HCT116 (cell line): Measurements from ENCODE around the gene TSPEAR. TPM values are rescaled to one million over a fixed set of nuclear protein-coding genes. Genes with fewer than 3 reads are reported as not detected.

Experiments
- ATAC-seq: fragments of 200-7000 bp; cut with Tn5 transposase; 2 replicates; pipeline ENCODE4 v1.9.1; 2020; ENCODE audit warnings: mild to moderate bottlenecking, moderate library complexity
- BruUV-seq: library from RNA; stranded (reverse); fragments of 400-500 nt; replicated peaks from 2 replicates; lab custom pipeline; 2021; lab: Mats Ljungman, UMichigan
- CTCF ChIA-PET: fragments of 300-600 bp; sonication (Branson Sonifier 250); formaldehyde crosslinking; loops from one replicate; lab custom pipeline; 2021; ENCODE audit warnings: antibody characterized with exemption; lab: Charles Lee
- POLR2A ChIA-PET: fragments of 300-600, 350-600 bp; sonication (Branson Sonifier 250); formaldehyde crosslinking; loops from one replicate; lab custom pipeline; 2021; ENCODE audit warnings: antibody characterized with exemption; lab: Charles Lee
- RAD21 ChIA-PET, 2 experiments: fragments of 300-600 bp; sonication (Branson Sonifier 250); formaldehyde crosslinking; loops; one replicate each; lab custom pipeline; 2023; ENCODE audit warnings: low total read pairs in 2 of 2; ENCODE audit not compliant: uncharacterized antibody in 2 of 2, unreplicated experiment in 2 of 2, low non-redundant PET in 1 of 2; lab: Charles Lee
- DNase-seq: peaks from one replicate; pipeline ENCODE4 v3.0.0-alpha.2; 2010; ENCODE audit warnings: low read depth, low spot score
- H2AFZ ChIP-seq: fragments of 200-600 bp; shearing (Covaris generic), sonication (generic); 2 replicates; pipeline ENCODE4 v1.6.1; 2017; ENCODE audit warnings: low read depth, mixed run types, mixed read lengths, antibody characterized with exemption, low read length; ENCODE audit not compliant: poor library complexity, severe bottlenecking
- H3K27ac ChIP-seq: 2 replicates; pipeline ENCODE4 v1.5.1; 2012; ENCODE audit warnings: low read depth, low read length
- H3K27me3 ChIP-seq: fragments of 200-600 bp; sonication (generic); 2 replicates; pipeline ENCODE4 v1.6.1; 2016; ENCODE audit warnings: mixed run types, low read length, mixed read lengths; ENCODE audit not compliant: insufficient read depth
- H3K36me3 ChIP-seq, 2 experiments: fragments of 200-500 bp in 1 of 2; fragments of 200-600 bp in 1 of 2; sonication (Bioruptor generic) in 1 of 2; sonication (generic) in 1 of 2; 2 replicates each; pipeline versions ENCODE4 v1.5.1 to v1.6.1; 2014 to 2016; ENCODE audit warnings: low read length in 2 of 2, inconsistent platforms in 1 of 2, mixed read lengths in 1 of 2, mixed run types in 1 of 2; ENCODE audit not compliant: insufficient read depth in 2 of 2, control insufficient read depth in 1 of 2
- H3K4me1 ChIP-seq, 2 experiments: fragments of 200-600 bp in 1 of 2; sonication (generic) in 1 of 2; 2 replicates each; pipeline versions ENCODE4 v1.5.1 to v1.6.1; 2012 to 2017; ENCODE audit warnings: low read length in 2 of 2, inconsistent platforms in 1 of 2, mild to moderate bottlenecking in 1 of 2, mixed read lengths in 1 of 2, mixed run types in 1 of 2, moderate library complexity in 1 of 2; ENCODE audit not compliant: insufficient read depth in 2 of 2, control insufficient read depth in 1 of 2
- H3K4me2 ChIP-seq: fragments of 200-600 bp; sonication (generic); 2 replicates; pipeline ENCODE4 v1.6.1; 2017; ENCODE audit warnings: mixed run types, low read length, mixed read lengths
- H3K4me3 ChIP-seq, 2 experiments: fragments of 200-600 bp in 1 of 2; sonication (generic) in 1 of 2; replicated peaks in 1 of 2; 2 replicates each; pipeline ENCODE4 v1.5.1; 2011 to 2016; ENCODE audit warnings: low read length in 2 of 2, control low read depth in 1 of 2, low read depth in 1 of 2, mild to moderate bottlenecking in 1 of 2, mixed read lengths in 1 of 2, mixed run types in 1 of 2
- H3K79me2 ChIP-seq: fragments of 200-600 bp; sonication (generic); 2 replicates; pipeline ENCODE4 v1.6.1; 2017; ENCODE audit warnings: mild to moderate bottlenecking, mixed run types, low read length, moderate library complexity, mixed read lengths; ENCODE audit not compliant: insufficient read depth
- H3K9ac ChIP-seq: fragments of 200-600 bp; sonication (generic); 2 replicates; pipeline ENCODE4 v1.6.1; 2016; ENCODE audit warnings: low read length, mixed read lengths
- H3K9me2 ChIP-seq: fragments of 200-600 bp; sonication (generic), shearing (Covaris generic); 2 replicates; pipeline ENCODE4 v1.6.1; 2017; ENCODE audit warnings: mixed run types, mild to moderate bottlenecking, moderate library complexity; ENCODE audit not compliant: insufficient read depth
- H3K9me3 ChIP-seq, 2 experiments: fragments of 200-500 bp in 1 of 2; fragments of 200-600 bp in 1 of 2; sonication (Bioruptor generic) in 1 of 2; sonication (generic) in 1 of 2; 2 replicates each; pipeline ENCODE4 v1.6.1; 2014 to 2017; ENCODE audit warnings: low read length in 2 of 2, mixed read lengths in 2 of 2, inconsistent platforms in 1 of 2, low read depth in 1 of 2, mild to moderate bottlenecking in 1 of 2, mixed run types in 1 of 2, moderate library complexity in 1 of 2; ENCODE audit not compliant: control insufficient read depth in 1 of 2, insufficient read depth in 1 of 2
- H4K20me1 ChIP-seq: fragments of 200-600 bp; sonication (generic), shearing (Covaris generic); 2 replicates; pipeline ENCODE4 v1.6.1; 2017; ENCODE audit warnings: mixed run types, mild to moderate bottlenecking, moderate library complexity; ENCODE audit not compliant: insufficient read depth
- ATF3 ChIP-seq: IDR thresholded peaks from 2 replicates; pipeline ENCODE4 v1.6.1; 2012
- CBX3 ChIP-seq: IDR thresholded peaks from 2 replicates; pipeline ENCODE4 v1.6.1; 2012; ENCODE audit warnings: low read depth
- CTCF ChIP-seq, 3 experiments: fragments of 200-600 bp in 1 of 3; sonication (generic) in 1 of 3; IDR thresholded peaks in 2 of 3; conservative IDR thresholded peaks in 1 of 3; 2 replicates each; pipeline ENCODE4 v1.5.1; 2012 to 2017; ENCODE audit warnings: low read depth in 2 of 3, low read length in 2 of 3, antibody characterized with exemption in 1 of 3, borderline replicate concordance in 1 of 3, control low read depth in 1 of 3, mild to moderate bottlenecking in 1 of 3, mixed read lengths in 1 of 3, mixed run types in 1 of 3, moderate library complexity in 1 of 3; ENCODE audit not compliant: insufficient read depth in 1 of 3
- ELF1 ChIP-seq: IDR thresholded peaks from 2 replicates; pipeline ENCODE4 v1.6.1; 2012; ENCODE audit warnings: low read depth, borderline replicate concordance
- EZH2 ChIP-seq: fragments of 200-600 bp; sonication (generic); IDR thresholded peaks from 2 replicates; pipeline ENCODE4 v1.6.1; 2017; ENCODE audit warnings: antibody characterized with exemption, mixed run types
- EZH2phosphoT487 ChIP-seq: fragments of 200-600 bp; IDR thresholded peaks from 2 replicates; pipeline ENCODE4 v1.6.1; 2018; ENCODE audit warnings: antibody characterized with exemption, borderline replicate concordance
- JUND ChIP-seq: IDR thresholded peaks from 2 replicates; pipeline ENCODE4 v1.6.1; 2012
- POLR2A ChIP-seq: IDR thresholded peaks from 2 replicates; pipeline ENCODE4 v1.7.0; 2011; ENCODE audit warnings: borderline replicate concordance; ENCODE audit not compliant: insufficient read depth, insufficient read length; ENCODE audit errors: extremely low read depth
- POLR2AphosphoS5 ChIP-seq: IDR thresholded peaks from 2 replicates; pipeline ENCODE4 v1.6.1; 2011; ENCODE audit warnings: mild to moderate bottlenecking, low read depth, low read length, moderate library complexity
- RAD21 ChIP-seq: IDR thresholded peaks from 2 replicates; pipeline ENCODE4 v1.6.1; 2012; ENCODE audit warnings: low read depth, mild to moderate bottlenecking
- REST ChIP-seq: IDR thresholded peaks from 2 replicates; pipeline ENCODE4 v1.6.1; 2012; ENCODE audit warnings: low read depth
- SP1 ChIP-seq: IDR thresholded peaks from 2 replicates; pipeline ENCODE4 v1.6.1; 2012; ENCODE audit warnings: low read depth
- SRF ChIP-seq: IDR thresholded peaks from 2 replicates; pipeline ENCODE4 v1.6.1; 2012; ENCODE audit warnings: low read depth
- TCF7L2 ChIP-seq: IDR thresholded peaks from 2 replicates; pipeline ENCODE4 v1.7.0; 2011; ENCODE audit warnings: borderline replicate concordance, inconsistent platforms; ENCODE audit not compliant: insufficient read depth, insufficient read length; ENCODE audit errors: extremely low read depth
- YY1 ChIP-seq: IDR thresholded peaks from 2 replicates; pipeline ENCODE4 v1.6.1; 2011; ENCODE audit warnings: low read length, low read depth, moderate library complexity, mild to moderate bottlenecking; ENCODE audit not compliant: insufficient replicate concordance; ENCODE audit errors: extremely low read depth
- intact Hi-C: fragments of 100-400 bp; cut with micrococcal nuclease; formaldehyde crosslinking; loops from 2 replicates; pipeline ENCODE4 v1.10.0; 2022
- total RNA-seq: library from RNA; stranded (reverse); gene quantifications from one replicate; pipeline ENCODE4 v1.2.1, GENCODE V29; 2021; ENCODE audit not compliant: unreplicated experiment

TSPEAR gene
- total RNA-seq, 1 experiment from 2014 or later: not detected

- no peak overlapping the region for H3K9ac ChIP-seq
- POLR2A ChIA-PET: no interaction called here
- no peaks in the 10 kb centered on the region for H3K9me2 ChIP-seq
- no TSS peak for BruUV-seq
- no peak overlapping the region for H3K4me2 ChIP-seq
- no peaks in the 10 kb centered on the region for H3K4me1 ChIP-seq
- H2AFZ ChIP-seq: no peak overlapping the region
- TF ChIP-seq RAD21: no peak
- TF ChIP-seq POLR2AphosphoS5: no peak
- no peak for TF ChIP-seq ELF1
- TF ChIP-seq YY1: no peak
- no peak for TF ChIP-seq CTCF (IDR thresholded peaks at IDR 0.05 in 2 of 3, conservative IDR thresholded peaks at IDR 0.05 in 1 of 3; ENCODE audit: borderline replicate concordance in 1 of 3, insufficient read depth in 1 of 3, low read depth in 2 of 3, low read length in 2 of 3)
- CTCF ChIA-PET: no interaction called here
- no peaks in the 10 kb centered on the region for H3K36me3 ChIP-seq
- no peak overlapping the region for H3K27ac ChIP-seq
- RAD21 ChIA-PET: no interaction called here
- H3K4me3 ChIP-seq: no peak overlapping the region
- no peaks in the 10 kb centered on the region for H3K79me2 ChIP-seq
- ATAC-seq (no peak), DNase-seq (no peak)
- no peaks in the 10 kb centered on the region for H4K20me1 ChIP-seq
- intact Hi-C loops: no loop called here
- H3K9me3 ChIP-seq: no peaks in the 10 kb centered on the region
- no peaks in the 10 kb centered on the region for H3K27me3 ChIP-seq
These were observed 26.5 kb upstream of the TSPEAR start for GRCh38 chr21:44737706-44738354.

- no peak overlapping the region for H2AFZ ChIP-seq
- ChIA-PET POLR2A (no interaction called here), CTCF (no interaction called here), RAD21 (no interaction called here)
- H3K36me3 ChIP-seq: no peaks in the 10 kb centered on the region
- no peaks in the 10 kb centered on the region for H4K20me1 ChIP-seq
- H3K9me2 ChIP-seq: no peaks in the 10 kb centered on the region
- no peaks in the 10 kb centered on the region for H3K79me2 ChIP-seq
- H3K9ac ChIP-seq: no peak overlapping the region
- H3K27me3 ChIP-seq: no peaks in the 10 kb centered on the region
- no peaks in the 10 kb centered on the region for H3K4me1 ChIP-seq
- H3K9me3 ChIP-seq: no peaks in the 10 kb centered on the region
- H3K4me2 ChIP-seq: no peak overlapping the region
- H3K4me3 ChIP-seq: no peak overlapping the region
- DNase-seq (no peak), ATAC-seq (no peak)
- BruUV-seq: no TSS peak
- intact Hi-C loops: no loop called here
- no peak overlapping the region for H3K27ac ChIP-seq
- no peak for TF ChIP-seq JUND
- TF ChIP-seq POLR2A: no peak
- no peak for TF ChIP-seq TCF7L2
- TF ChIP-seq REST: no peak
- TF ChIP-seq SRF: no peak
- TF ChIP-seq EZH2: no peak
- no peak for TF ChIP-seq EZH2phosphoT487
- TF ChIP-seq CBX3: no peak
- TF ChIP-seq ATF3: no peak
- TF ChIP-seq SP1: no peak
These were observed 25.1 kb upstream of the TSPEAR start for GRCh38 chr21:44736291-44737004.
